Peyer's patch (tissue), 4 donors: Measurements from ENCODE around the gene AKR7A3.

ENCODE experiments used
- POLR2A ChIP-seq, 2 donors: fragments of 450-650 bp; IDR thresholded peaks; one replicate each; pipeline ENCODE4 v1.5.1; 2017; ENCODE audit warnings: antibody characterized with exemption in 2 of 2, mild to moderate bottlenecking in 2 of 2, moderate library complexity in 2 of 2
- TF ChIP-seq, protein P1 (sequence below), 6 experiments: fragments of 450-650 bp in 4 of 6; fragments of 200-600 bp in 2 of 6; sonication (generic) in 1 of 6; IDR thresholded peaks; one replicate each; pipeline ENCODE4 v1.5.1; 2017 to 2019; ENCODE audit warnings: antibody characterized with exemption in 6 of 6, mild to moderate bottlenecking in 3 of 6, moderate library complexity in 1 of 6

DNA sequence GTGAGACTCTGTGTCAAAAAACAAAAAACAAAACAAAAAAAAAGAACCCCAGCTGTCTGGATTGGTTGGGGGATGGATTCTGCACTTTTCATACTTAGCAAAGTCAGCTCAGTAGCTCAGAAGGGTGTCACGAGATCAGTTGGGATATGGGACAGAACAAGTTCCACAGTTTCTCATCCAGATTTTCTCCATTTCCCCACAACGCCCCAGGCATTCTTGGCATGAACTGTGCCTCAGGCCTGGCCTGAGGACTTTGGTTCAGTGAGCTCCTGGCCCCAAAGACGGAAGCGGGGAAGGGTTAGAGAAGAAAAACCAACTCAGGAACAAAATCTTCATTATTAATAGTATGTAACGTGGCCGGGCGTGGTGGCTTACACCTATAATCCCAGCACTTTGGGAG is 21.5 kb upstream of the AKR7A3 start:
- TF ChIP-seq, protein P1, sequence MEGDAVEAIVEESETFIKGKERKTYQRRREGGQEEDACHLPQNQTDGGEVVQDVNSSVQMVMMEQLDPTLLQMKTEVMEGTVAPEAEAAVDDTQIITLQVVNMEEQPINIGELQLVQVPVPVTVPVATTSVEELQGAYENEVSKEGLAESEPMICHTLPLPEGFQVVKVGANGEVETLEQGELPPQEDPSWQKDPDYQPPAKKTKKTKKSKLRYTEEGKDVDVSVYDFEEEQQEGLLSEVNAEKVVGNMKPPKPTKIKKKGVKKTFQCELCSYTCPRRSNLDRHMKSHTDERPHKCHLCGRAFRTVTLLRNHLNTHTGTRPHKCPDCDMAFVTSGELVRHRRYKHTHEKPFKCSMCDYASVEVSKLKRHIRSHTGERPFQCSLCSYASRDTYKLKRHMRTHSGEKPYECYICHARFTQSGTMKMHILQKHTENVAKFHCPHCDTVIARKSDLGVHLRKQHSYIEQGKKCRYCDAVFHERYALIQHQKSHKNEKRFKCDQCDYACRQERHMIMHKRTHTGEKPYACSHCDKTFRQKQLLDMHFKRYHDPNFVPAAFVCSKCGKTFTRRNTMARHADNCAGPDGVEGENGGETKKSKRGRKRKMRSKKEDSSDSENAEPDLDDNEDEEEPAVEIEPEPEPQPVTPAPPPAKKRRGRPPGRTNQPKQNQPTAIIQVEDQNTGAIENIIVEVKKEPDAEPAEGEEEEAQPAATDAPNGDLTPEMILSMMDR (IDR thresholded peaks at IDR 0.05), result no peak
- TF ChIP-seq POLR2A (IDR thresholded peaks at IDR 0.05), result no peak
